22Rv1 (cell line): Measurements from ENCODE around the gene HIVEP3.

ENCODE experiments used
- ZFX ChIP-seq: fragments of 450-650 bp; IDR thresholded peaks from 2 replicates; pipeline ENCODE4 v1.6.1; 2017; ENCODE audit warnings: antibody characterized with exemption, borderline replicate concordance
- TF ChIP-seq, protein P1 (sequence below): fragments of 450-650 bp; IDR thresholded peaks from 2 replicates; pipeline ENCODE4 v1.5.1; 2017; ENCODE audit warnings: mild to moderate bottlenecking

DNA sequence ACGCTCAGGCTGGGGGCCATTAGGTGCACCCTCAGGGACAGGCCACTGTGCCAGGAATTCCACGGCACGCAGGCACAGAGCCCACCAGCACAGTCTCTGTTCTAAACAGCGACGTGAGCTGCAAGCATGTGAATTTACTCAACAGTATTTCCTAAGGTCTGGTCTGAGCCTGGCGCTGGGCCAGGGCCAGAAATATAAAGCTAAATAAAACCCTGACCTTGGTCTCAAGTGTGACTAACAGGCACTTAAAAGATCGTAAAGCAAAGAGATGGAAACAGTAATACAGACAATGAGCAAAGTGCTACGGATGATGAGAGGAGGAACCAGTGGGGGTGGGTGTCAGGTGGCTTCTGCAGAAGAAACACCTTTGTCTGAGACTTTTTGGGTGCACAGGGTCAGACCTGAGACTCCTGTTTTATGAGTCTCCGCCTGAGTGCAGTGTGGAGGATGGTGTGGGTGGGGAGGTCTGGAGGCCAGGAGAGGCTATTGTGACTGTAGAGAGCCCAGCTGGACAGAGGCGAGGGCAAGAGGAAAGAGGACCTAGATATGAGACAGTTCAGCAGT is 380.9 kb downstream of the HIVEP3 start:
- TF ChIP-seq, protein P1, sequence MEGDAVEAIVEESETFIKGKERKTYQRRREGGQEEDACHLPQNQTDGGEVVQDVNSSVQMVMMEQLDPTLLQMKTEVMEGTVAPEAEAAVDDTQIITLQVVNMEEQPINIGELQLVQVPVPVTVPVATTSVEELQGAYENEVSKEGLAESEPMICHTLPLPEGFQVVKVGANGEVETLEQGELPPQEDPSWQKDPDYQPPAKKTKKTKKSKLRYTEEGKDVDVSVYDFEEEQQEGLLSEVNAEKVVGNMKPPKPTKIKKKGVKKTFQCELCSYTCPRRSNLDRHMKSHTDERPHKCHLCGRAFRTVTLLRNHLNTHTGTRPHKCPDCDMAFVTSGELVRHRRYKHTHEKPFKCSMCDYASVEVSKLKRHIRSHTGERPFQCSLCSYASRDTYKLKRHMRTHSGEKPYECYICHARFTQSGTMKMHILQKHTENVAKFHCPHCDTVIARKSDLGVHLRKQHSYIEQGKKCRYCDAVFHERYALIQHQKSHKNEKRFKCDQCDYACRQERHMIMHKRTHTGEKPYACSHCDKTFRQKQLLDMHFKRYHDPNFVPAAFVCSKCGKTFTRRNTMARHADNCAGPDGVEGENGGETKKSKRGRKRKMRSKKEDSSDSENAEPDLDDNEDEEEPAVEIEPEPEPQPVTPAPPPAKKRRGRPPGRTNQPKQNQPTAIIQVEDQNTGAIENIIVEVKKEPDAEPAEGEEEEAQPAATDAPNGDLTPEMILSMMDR = no peak
- TF ChIP-seq ZFX = no peak
